ENCODE data around the gene CLDN5. TPM values are rescaled to one million over a fixed set of nuclear protein-coding genes. Genes with fewer than 3 reads are reported as not detected.

Gene CLDN5
- total RNA-seq, 1 donor from 2014 or later = not detected

DNA sequence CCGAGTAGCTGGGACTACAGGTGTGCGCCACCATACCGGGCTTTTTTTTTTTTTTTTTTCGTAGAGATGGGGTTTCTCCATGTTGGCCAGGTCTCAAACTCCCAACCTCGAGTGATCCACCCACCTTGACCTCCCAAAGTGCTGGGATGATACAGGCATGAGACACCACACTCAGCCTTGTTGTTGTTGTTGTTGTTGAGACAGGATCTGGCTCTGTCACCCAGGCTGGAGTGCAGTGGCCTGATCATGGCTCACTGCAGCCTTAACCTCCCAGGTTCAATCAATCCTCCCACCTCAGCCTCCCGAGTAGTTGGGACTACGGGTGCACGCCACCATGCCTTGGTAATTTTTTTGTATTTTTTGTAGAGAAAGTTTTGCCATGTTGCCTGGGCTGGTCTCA is 23.4 kb upstream of the CLDN5 start:
- H3K9ac ChIP-seq (ENCODE audit: low read length) = no peak overlapping the region
- no peaks in the 10 kb centered on the region for H3K36me3 ChIP-seq (ENCODE audit: insufficient read depth, low read length)
- no peak for DNase-seq (ENCODE audit: low read depth)
- H2AFZ ChIP-seq (ENCODE audit: low read depth, low read length) = no peak overlapping the region
- no peak overlapping the region for H3K4me3 Mint-ChIP-seq (ENCODE audit: unreplicated experiment)
- no peaks in the 10 kb centered on the region for H3K9me3 Mint-ChIP-seq (ENCODE audit: unreplicated experiment)
- no peak overlapping the region for H3K4me2 ChIP-seq (ENCODE audit: low read length)
- no peak for FAIRE-seq
- peaks cover 2% of the 10 kb centered on the region for H3K27me3 ChIP-seq (ENCODE audit: insufficient read depth, low read length)
- peaks cover 18% of the 10 kb centered on the region for H3K27me3 Mint-ChIP-seq (ENCODE audit: low read depth, unreplicated experiment)
- H3K9me3 ChIP-seq (ENCODE audit: insufficient read depth, low read depth, low read length) = no peaks in the 10 kb centered on the region
- no peaks in the 10 kb centered on the region for H3K36me3 Mint-ChIP-seq (ENCODE audit: low read depth, unreplicated experiment)
- no peak overlapping the region for H3K4me3 ChIP-seq (ENCODE audit: insufficient read depth, low read depth, low read length)
- H3K79me2 ChIP-seq (ENCODE audit: insufficient read depth, low read length) = no peaks in the 10 kb centered on the region
- H3K27ac Mint-ChIP-seq (ENCODE audit: unreplicated experiment) = no peak overlapping the region
- no peak overlapping the region for H3K27ac ChIP-seq (ENCODE audit: low read depth, low read length)
- no peaks in the 10 kb centered on the region for H4K20me1 ChIP-seq (ENCODE audit: insufficient read depth, low read length)
- H3K4me1 Mint-ChIP-seq (ENCODE audit: low read depth, unreplicated experiment) = no peaks in the 10 kb centered on the region
- TF ChIP-seq EZH2 (IDR thresholded peaks at IDR 0.05; ENCODE audit: insufficient read depth, low read length) = no peak
- TF ChIP-seq, protein P1, sequence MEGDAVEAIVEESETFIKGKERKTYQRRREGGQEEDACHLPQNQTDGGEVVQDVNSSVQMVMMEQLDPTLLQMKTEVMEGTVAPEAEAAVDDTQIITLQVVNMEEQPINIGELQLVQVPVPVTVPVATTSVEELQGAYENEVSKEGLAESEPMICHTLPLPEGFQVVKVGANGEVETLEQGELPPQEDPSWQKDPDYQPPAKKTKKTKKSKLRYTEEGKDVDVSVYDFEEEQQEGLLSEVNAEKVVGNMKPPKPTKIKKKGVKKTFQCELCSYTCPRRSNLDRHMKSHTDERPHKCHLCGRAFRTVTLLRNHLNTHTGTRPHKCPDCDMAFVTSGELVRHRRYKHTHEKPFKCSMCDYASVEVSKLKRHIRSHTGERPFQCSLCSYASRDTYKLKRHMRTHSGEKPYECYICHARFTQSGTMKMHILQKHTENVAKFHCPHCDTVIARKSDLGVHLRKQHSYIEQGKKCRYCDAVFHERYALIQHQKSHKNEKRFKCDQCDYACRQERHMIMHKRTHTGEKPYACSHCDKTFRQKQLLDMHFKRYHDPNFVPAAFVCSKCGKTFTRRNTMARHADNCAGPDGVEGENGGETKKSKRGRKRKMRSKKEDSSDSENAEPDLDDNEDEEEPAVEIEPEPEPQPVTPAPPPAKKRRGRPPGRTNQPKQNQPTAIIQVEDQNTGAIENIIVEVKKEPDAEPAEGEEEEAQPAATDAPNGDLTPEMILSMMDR (IDR thresholded peaks at IDR 0.05; ENCODE audit: insufficient read depth, low read depth, low read length) = no peak
- no peaks in the 10 kb centered on the region for H3K4me1 ChIP-seq (ENCODE audit: insufficient read depth, low read length)

DNA sequence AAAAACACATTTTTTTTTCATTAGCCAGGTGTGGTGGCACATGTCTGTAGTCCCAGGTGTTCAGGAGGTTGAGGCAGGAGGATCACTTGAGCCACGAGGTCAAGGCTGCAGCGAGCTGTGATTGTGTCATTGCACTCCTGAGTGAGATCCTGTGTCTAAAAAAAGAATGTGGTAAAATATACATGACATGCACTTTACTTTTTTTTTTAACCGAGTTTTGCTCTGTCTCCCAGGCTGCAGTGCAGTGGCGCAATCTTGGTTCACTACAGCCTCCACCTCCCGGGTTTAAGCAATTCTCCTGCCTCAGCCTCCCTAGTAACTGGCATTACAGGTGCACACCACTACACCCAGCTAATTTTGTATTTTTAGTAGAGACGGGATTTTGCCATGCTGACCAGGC is 22.5 kb upstream of the CLDN5 start:
- H3K9me3 ChIP-seq (ENCODE audit: insufficient read depth, low read depth, low read length) = no peaks in the 10 kb centered on the region
- no peaks in the 10 kb centered on the region for H3K79me2 ChIP-seq (ENCODE audit: insufficient read depth, low read length)
- FAIRE-seq (no peak), DNase-seq (ENCODE audit: low read depth) (no peak)
- TF ChIP-seq EZH2 (IDR thresholded peaks at IDR 0.05; ENCODE audit: insufficient read depth, low read length) = no peak
- TF ChIP-seq, protein P1 (IDR thresholded peaks at IDR 0.05; ENCODE audit: insufficient read depth, low read depth, low read length) = no peak
- H3K27me3 Mint-ChIP-seq (ENCODE audit: low read depth, unreplicated experiment) = peaks cover 20% of the 10 kb centered on the region
- no peak overlapping the region for H3K4me2 ChIP-seq (ENCODE audit: low read length)
- H3K4me3 Mint-ChIP-seq (ENCODE audit: unreplicated experiment) = no peak overlapping the region
- no peaks in the 10 kb centered on the region for H3K4me1 Mint-ChIP-seq (ENCODE audit: low read depth, unreplicated experiment)
- no peaks in the 10 kb centered on the region for H3K4me1 ChIP-seq (ENCODE audit: insufficient read depth, low read length)
- no peak overlapping the region for H3K4me3 ChIP-seq (ENCODE audit: insufficient read depth, low read depth, low read length)
- H3K9me3 Mint-ChIP-seq (ENCODE audit: unreplicated experiment) = no peaks in the 10 kb centered on the region
- H2AFZ ChIP-seq (ENCODE audit: low read depth, low read length) = no peak overlapping the region
- H3K27ac ChIP-seq (ENCODE audit: low read depth, low read length) = no peak overlapping the region
- H3K27me3 ChIP-seq (ENCODE audit: insufficient read depth, low read length) = no peaks in the 10 kb centered on the region
- H3K27ac Mint-ChIP-seq (ENCODE audit: unreplicated experiment) = no peak overlapping the region
- no peaks in the 10 kb centered on the region for H3K36me3 Mint-ChIP-seq (ENCODE audit: low read depth, unreplicated experiment)
- H4K20me1 ChIP-seq (ENCODE audit: insufficient read depth, low read length) = no peaks in the 10 kb centered on the region
- no peak overlapping the region for H3K9ac ChIP-seq (ENCODE audit: low read length)
- no peaks in the 10 kb centered on the region for H3K36me3 ChIP-seq (ENCODE audit: insufficient read depth, low read length)

GRCh38 chr22:19545935-19546207 is 21.7 kb upstream of the CLDN5 start:
- H3K36me3 Mint-ChIP-seq (ENCODE audit: low read depth, unreplicated experiment) = no peaks in the 10 kb centered on the region
- H3K27ac ChIP-seq (ENCODE audit: low read depth, low read length) = no peak overlapping the region
- H3K4me1 Mint-ChIP-seq (ENCODE audit: low read depth, unreplicated experiment) = no peaks in the 10 kb centered on the region

More at GRCh38 chr22:19545935-19546207, 21.7 kb upstream of the CLDN5 start:
- no peaks in the 10 kb centered on the region for H3K36me3 ChIP-seq (ENCODE audit: insufficient read depth, low read length)
- no peaks in the 10 kb centered on the region for H3K79me2 ChIP-seq (ENCODE audit: insufficient read depth, low read length)
- H3K27me3 ChIP-seq (ENCODE audit: insufficient read depth, low read length) = no peaks in the 10 kb centered on the region
- TF ChIP-seq EZH2 (IDR thresholded peaks at IDR 0.05; ENCODE audit: insufficient read depth, low read length) = no peak
- TF ChIP-seq, protein P1 (IDR thresholded peaks at IDR 0.05; ENCODE audit: insufficient read depth, low read depth, low read length) = no peak
- no peaks in the 10 kb centered on the region for H3K9me3 Mint-ChIP-seq (ENCODE audit: unreplicated experiment)
- no peaks in the 10 kb centered on the region for H3K9me3 ChIP-seq (ENCODE audit: insufficient read depth, low read depth, low read length)
- H2AFZ ChIP-seq (ENCODE audit: low read depth, low read length) = no peak overlapping the region
- H3K27me3 Mint-ChIP-seq (ENCODE audit: low read depth, unreplicated experiment) = peaks cover 24% of the 10 kb centered on the region
- FAIRE-seq = no peak
- no peak overlapping the region for H3K27ac Mint-ChIP-seq (ENCODE audit: unreplicated experiment)
- H3K4me1 ChIP-seq (ENCODE audit: insufficient read depth, low read length) = no peaks in the 10 kb centered on the region
- no peaks in the 10 kb centered on the region for H4K20me1 ChIP-seq (ENCODE audit: insufficient read depth, low read length)
- H3K4me2 ChIP-seq (ENCODE audit: low read length) = no peak overlapping the region
- no peak overlapping the region for H3K4me3 Mint-ChIP-seq (ENCODE audit: unreplicated experiment)
- no peak overlapping the region for H3K4me3 ChIP-seq (ENCODE audit: insufficient read depth, low read depth, low read length)
- DNase-seq (ENCODE audit: low read depth) = no peak
- H3K9ac ChIP-seq (ENCODE audit: low read length) = no peak overlapping the region

Measured in astrocyte (in vitro differentiated cells and primary cell).